Sigmoid colon (tissue), 4 donors: ENCODE measurements around the gene CENPU.

Source experiments
- CTCF ChIP-seq, 4 experiments: fragments of 450-650 bp in 3 of 4; fragments of 200-600 bp in 1 of 4; IDR thresholded peaks; one replicate each; pipeline ENCODE4 v1.5.1; 2016 to 2019; ENCODE audit warnings: antibody characterized with exemption in 4 of 4, mild to moderate bottlenecking in 3 of 4, moderate library complexity in 2 of 4
- EP300 ChIP-seq, 4 donors: sonication (generic); formaldehyde crosslinking; IDR thresholded peaks; one replicate each; pipeline ENCODE4 v1.6.1; 2017; ENCODE audit warnings: antibody characterized with exemption in 4 of 4

DNA sequence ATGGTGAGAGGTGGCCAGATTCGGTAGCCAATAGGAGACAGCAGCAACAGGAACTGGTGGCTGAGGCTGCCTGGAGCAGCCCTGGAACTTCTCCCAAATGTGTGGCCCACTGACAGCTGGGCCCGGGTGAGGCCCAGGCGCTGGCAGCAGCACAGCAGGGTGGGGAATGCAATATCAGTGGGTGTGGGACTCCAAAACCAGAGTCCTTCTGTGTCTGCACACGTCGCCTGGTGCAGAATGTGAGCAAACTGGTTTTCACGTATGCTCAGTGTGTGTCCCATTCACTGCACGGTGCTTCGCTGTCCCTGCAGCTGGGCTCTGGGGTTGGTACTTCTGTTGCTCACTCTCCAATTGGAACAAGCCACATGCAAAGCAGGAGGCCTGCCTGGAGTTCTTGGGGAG lies 14.4 kb upstream of the CENPU start:
- TF ChIP-seq EP300 (IDR thresholded peaks at IDR 0.05) (no peak), CTCF (IDR thresholded peaks at IDR 0.05) (no peak)
